ENCODE measurements around the gene NGRN. TPM values are rescaled to one million over a fixed set of nuclear protein-coding genes. Genes with fewer than 3 reads are reported as not detected.

Gene NGRN
- total RNA-seq, 4 donors from 2014 or later: 27.7 to 58.3 (median 44.5) TPM

DNA sequence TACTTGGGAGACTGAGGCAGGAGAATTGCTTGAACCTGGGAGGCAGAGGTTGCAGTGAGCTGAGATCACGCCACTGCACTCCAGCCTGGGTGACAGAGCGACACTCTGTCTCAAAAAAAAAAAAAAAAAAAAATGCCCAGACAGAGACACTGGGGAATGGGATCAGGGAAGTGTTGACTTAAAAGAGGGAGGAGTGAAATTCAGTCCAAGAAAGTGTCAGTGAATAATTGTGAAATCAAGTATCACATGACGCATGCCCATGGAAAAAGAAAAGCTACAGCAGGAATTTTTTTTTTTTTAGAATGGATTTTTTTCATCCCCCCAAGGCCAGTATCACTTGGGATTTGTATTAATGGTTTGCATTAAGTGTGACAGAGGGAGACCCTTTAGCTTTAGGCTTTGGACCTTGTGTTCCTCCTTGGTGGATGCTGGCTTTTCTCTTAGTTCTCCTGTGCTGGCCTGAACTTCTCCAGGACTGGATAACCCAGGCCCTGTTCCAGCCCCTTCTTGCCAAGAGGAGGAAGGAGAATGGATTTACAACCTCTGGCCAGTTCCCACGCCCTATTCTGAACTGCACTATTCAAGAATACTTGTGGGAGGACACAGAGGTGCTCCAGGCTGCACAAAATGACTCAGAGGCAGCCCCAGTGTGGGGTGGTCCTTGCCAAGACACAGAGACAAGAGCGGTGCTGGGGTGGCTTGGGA, 50.0 kb downstream of the NGRN start:
- in situ Hi-C loops (cut with MboI; ENCODE audit: low pct_ligation_motif_present in 1 of 4, low pct_unique_long_range_greater_than_20kb in 1 of 4, low sequenced_read_pairs in 3 of 4): loop anchor here in 2 of 4 donors (25.0 kb wide), 2 partner anchors 297 to 572 kb away; partner anchors contain the start of gene FES (in 1 of the 2)
- peak; percentile 84 for DNase-seq
- H3K27me3 ChIP-seq: no peaks in the 10 kb centered on the region
- intact Hi-C loops (cut with DNase I; ENCODE audit: low total_unique reads): no loop called here
- no peaks in the 10 kb centered on the region for H3K36me3 ChIP-seq
- 43 to 50% methylated on average over 3 to 5 of the region's 5 CpGs for WGBS, 2 donors (ENCODE audit: low coverage in 1 of 2)
- no peak overlapping the region for H3K4me3 ChIP-seq
- no peaks in the 10 kb centered on the region for H3K9me3 ChIP-seq
- peaks cover 11 to 29% (median 20%) of the 10 kb centered on the region in 4 donors for H3K4me1 ChIP-seq
- peak overlapping the region; percentile 75 to 84 (median 77) for H3K27ac ChIP-seq
- TF ChIP-seq POLR2AphosphoS5 (IDR thresholded peaks at IDR 0.05) (peak; percentile 29 to 63 (median 56)), POLR2A (IDR thresholded peaks at IDR 0.05) (no peak)

GRCh38 chr15:90316139-90316538, 50.7 kb downstream of the NGRN start:
- no peaks in the 10 kb centered on the region for H3K27me3 ChIP-seq
- peak overlapping the region; percentile 75 to 84 (median 77) for H3K27ac ChIP-seq
- WGBS, 2 donors (ENCODE audit: low coverage in 1 of 2): 39 to 75% methylated on average over 1 to 4 of the region's 4 CpGs
- no peak for DNase-seq
- H3K4me1 ChIP-seq: peaks cover 11 to 34% (median 21%) of the 10 kb centered on the region in 4 donors
- no peaks in the 10 kb centered on the region for H3K9me3 ChIP-seq
- in situ Hi-C loops (cut with MboI; ENCODE audit: low pct_ligation_motif_present in 1 of 4, low pct_unique_long_range_greater_than_20kb in 1 of 4, low sequenced_read_pairs in 3 of 4) (loop anchor here in 2 of 4 donors (25.0 kb wide), 2 partner anchors 296 to 571 kb away; partner anchors contain the start of gene FES (in 1 of the 2)), intact Hi-C loops (cut with DNase I; ENCODE audit: low total_unique reads) (no loop called here)
- H3K36me3 ChIP-seq: no peaks in the 10 kb centered on the region
- no peak overlapping the region for H3K4me3 ChIP-seq
- TF ChIP-seq POLR2AphosphoS5 (IDR thresholded peaks at IDR 0.05): no peak
- TF ChIP-seq, protein P1, sequence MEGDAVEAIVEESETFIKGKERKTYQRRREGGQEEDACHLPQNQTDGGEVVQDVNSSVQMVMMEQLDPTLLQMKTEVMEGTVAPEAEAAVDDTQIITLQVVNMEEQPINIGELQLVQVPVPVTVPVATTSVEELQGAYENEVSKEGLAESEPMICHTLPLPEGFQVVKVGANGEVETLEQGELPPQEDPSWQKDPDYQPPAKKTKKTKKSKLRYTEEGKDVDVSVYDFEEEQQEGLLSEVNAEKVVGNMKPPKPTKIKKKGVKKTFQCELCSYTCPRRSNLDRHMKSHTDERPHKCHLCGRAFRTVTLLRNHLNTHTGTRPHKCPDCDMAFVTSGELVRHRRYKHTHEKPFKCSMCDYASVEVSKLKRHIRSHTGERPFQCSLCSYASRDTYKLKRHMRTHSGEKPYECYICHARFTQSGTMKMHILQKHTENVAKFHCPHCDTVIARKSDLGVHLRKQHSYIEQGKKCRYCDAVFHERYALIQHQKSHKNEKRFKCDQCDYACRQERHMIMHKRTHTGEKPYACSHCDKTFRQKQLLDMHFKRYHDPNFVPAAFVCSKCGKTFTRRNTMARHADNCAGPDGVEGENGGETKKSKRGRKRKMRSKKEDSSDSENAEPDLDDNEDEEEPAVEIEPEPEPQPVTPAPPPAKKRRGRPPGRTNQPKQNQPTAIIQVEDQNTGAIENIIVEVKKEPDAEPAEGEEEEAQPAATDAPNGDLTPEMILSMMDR (IDR thresholded peaks at IDR 0.05): no peak
- TF ChIP-seq POLR2A (IDR thresholded peaks at IDR 0.05): no peak
- no peak for TF ChIP-seq EP300 (IDR thresholded peaks at IDR 0.05; ENCODE audit: low read depth)

GRCh38 chr15:90318591-90318990, 53.1 kb downstream of the NGRN start:
- H3K4me1 ChIP-seq: peaks cover 11 to 34% (median 23%) of the 10 kb centered on the region in 4 donors
- no peak overlapping the region for H3K4me3 ChIP-seq
- no peak for DNase-seq
- no peak for TF ChIP-seq EP300 (IDR thresholded peaks at IDR 0.05; ENCODE audit: low read depth)
- TF ChIP-seq POLR2AphosphoS5 (IDR thresholded peaks at IDR 0.05): no peak
- TF ChIP-seq, protein P1 (IDR thresholded peaks at IDR 0.05): no peak
- no peak for TF ChIP-seq POLR2A (IDR thresholded peaks at IDR 0.05)
- WGBS, 2 donors (ENCODE audit: low coverage in 1 of 2): 83 to 98% methylated on average over 2 to 4 of the region's 4 CpGs
- intact Hi-C loops (cut with DNase I; ENCODE audit: low total_unique reads): loop anchor here (2.0 kb wide), 1 partner anchor 164 kb away; no protein-coding TSS in a partner anchor
- H3K36me3 ChIP-seq: no peaks in the 10 kb centered on the region
- in situ Hi-C loops (cut with MboI; ENCODE audit: low pct_ligation_motif_present in 1 of 4, low pct_unique_long_range_greater_than_20kb in 1 of 4, low sequenced_read_pairs in 3 of 4): loop anchor here in 2 of 4 donors (25.0 kb wide), 2 partner anchors 294 to 569 kb away; partner anchors contain the start of gene FES (in 1 of the 2)
- no peak overlapping the region for H3K27ac ChIP-seq
- H3K9me3 ChIP-seq: no peaks in the 10 kb centered on the region
- no peaks in the 10 kb centered on the region for H3K27me3 ChIP-seq

DNA sequence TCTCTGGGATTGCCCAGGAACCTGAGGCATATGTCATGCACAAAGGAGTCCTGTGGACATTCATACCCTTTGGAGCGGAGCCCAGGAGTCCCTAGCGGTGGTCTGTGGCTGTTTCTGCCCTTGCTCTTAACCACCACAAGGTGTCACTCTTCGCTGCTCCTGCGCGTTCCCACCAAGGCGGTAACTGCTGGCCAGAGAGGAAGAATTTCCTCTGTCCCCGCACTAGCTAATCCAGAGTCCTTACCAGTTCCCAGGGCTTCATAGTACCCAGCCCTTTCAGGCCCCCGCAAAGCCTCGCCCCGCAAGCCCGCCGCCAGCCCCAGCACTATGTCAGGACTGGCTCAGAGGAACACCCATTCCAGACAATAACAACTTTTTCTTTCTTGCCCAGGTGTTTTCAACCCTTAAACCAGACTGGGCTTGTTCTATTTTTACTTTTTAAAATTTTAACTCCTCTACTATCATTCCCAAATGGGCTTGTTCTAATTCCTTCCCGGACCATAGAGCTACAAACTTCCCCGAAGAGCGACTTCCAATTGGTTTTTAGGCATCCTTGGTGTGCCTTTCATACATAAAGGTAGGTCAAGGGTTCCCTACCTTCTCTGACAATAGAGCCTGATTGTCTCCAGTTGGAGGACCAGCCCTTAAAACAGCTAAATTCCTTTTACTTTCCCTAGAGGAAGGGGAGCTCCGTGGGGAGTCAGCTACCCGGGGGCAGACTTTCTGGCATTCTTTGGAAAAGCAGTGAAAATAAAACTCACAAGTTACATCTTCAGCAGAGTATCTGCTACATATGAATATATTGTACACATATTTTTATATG, 54.8 kb downstream of the NGRN start:
- peak overlapping the region in 1 of 4 donors; percentile 37 for H3K4me3 ChIP-seq
- in situ Hi-C loops (cut with MboI; ENCODE audit: low pct_ligation_motif_present in 1 of 4, low pct_unique_long_range_greater_than_20kb in 1 of 4, low sequenced_read_pairs in 3 of 4): loop anchor here (10.0 to 25.0 kb wide), 3 partner anchors 155 to 567 kb away; partner anchors contain the start of gene FES (in 1 of the 4)
- H3K9me3 ChIP-seq: no peaks in the 10 kb centered on the region
- H3K27me3 ChIP-seq: no peaks in the 10 kb centered on the region
- H3K27ac ChIP-seq: peak overlapping the region; percentile 38 to 75 (median 58)
- 8 to 11% methylated on average over 13 to 17 of the region's 17 CpGs for WGBS, 2 donors (ENCODE audit: low coverage in 1 of 2)
- intact Hi-C loops (cut with DNase I; ENCODE audit: low total_unique reads): no loop called here
- TF ChIP-seq POLR2AphosphoS5 (IDR thresholded peaks at IDR 0.05) (no peak), EP300 (IDR thresholded peaks at IDR 0.05; ENCODE audit: low read depth) (no peak)
- TF ChIP-seq, protein P1 (IDR thresholded peaks at IDR 0.05): peak; percentile 98 to 99 (median 99)
- DNase-seq: peak; percentile 79
- no peaks in the 10 kb centered on the region for H3K36me3 ChIP-seq
- H3K4me1 ChIP-seq: peaks cover 11 to 28% (median 20%) of the 10 kb centered on the region in 4 donors
